GM12878 (cell line): ENCODE measurements around the gene COL8A2. TPM values are rescaled to one million over a fixed set of nuclear protein-coding genes. Genes with fewer than 3 reads are reported as not detected.

Experiments
- ATAC-seq: fragments of 200-7000 bp; cut with Tn5 transposase; 3 replicates; pipeline ENCODE4 v1.9.1; 2020; ENCODE audit warnings: mild to moderate bottlenecking, moderate library complexity
- BruUV-seq: library from RNA; stranded (reverse); fragments of 400-500 nt; replicated peaks from 2 replicates; lab custom pipeline; 2021; lab: Mats Ljungman, UMichigan
- CTCF ChIA-PET: fragments of 300-600 bp; sonication (Branson Sonifier 250); formaldehyde crosslinking; extraction: SDS; loops from one replicate; lab custom pipeline; 2021; ENCODE audit warnings: inconsistent platforms; lab: Yijun Ruan, JAX
- POLR2A ChIA-PET: fragments of 350-600 bp; formaldehyde crosslinking; extraction: SDS; loops from one replicate; lab custom pipeline; 2021; ENCODE audit warnings: inconsistent platforms; lab: Charles Lee
- RAD21 ChIA-PET: fragments of 300-600 bp; sonication (Branson Sonifier 250); formaldehyde crosslinking; loops from one replicate; lab custom pipeline; 2023; ENCODE audit warnings: antibody characterized with exemption; ENCODE audit not compliant: unreplicated experiment; lab: Charles Lee
- SMC1A ChIA-PET: fragments of 300-600 bp; sonication (Branson Sonifier 250); formaldehyde crosslinking; loops from one replicate; lab custom pipeline; 2023; ENCODE audit not compliant: unreplicated experiment, uncharacterized antibody; lab: Charles Lee
- DNase-seq: peaks from one replicate; pipeline ENCODE4 v3.0.0-alpha.2; 2011; ENCODE audit warnings: low read depth, low spot score
- FAIRE-seq: peaks from 3 replicates; lab custom pipeline; 2011; peaks lifted over from hg19 to GRCh38; lab: Jason Lieb, UNC
- H2AFZ ChIP-seq: 2 replicates; pipeline ENCODE4 v1.6.0; 2011; ENCODE audit warnings: low read depth, low read length, control low read depth; ENCODE audit not compliant: control insufficient read depth
- H3K27ac ChIP-seq: 2 replicates; pipeline ENCODE4 v1.5.1; 2011; ENCODE audit warnings: control low read depth; ENCODE audit not compliant: control insufficient read depth, insufficient read depth
- H3K27me3 ChIP-seq, 2 experiments: replicated peaks in 1 of 2; 2 replicates each; pipeline versions ENCODE4 v1.6.0 to v1.6.1; 2011; ENCODE audit warnings: low read length in 1 of 2; ENCODE audit not compliant: control insufficient read depth in 2 of 2, insufficient read depth in 2 of 2
- H3K36me3 ChIP-seq, 2 experiments: 2 replicates each; pipeline ENCODE4 v1.5.1; 2011; ENCODE audit warnings: low read length in 1 of 2; ENCODE audit not compliant: control insufficient read depth in 2 of 2, insufficient read depth in 2 of 2
- H3K4me1 ChIP-seq: 2 replicates; pipeline ENCODE4 v1.6.1; 2011; ENCODE audit warnings: mild to moderate bottlenecking, low read length, moderate library complexity, mixed read lengths; ENCODE audit not compliant: control insufficient read depth, insufficient read depth
- H3K4me2 ChIP-seq: 2 replicates; pipeline ENCODE4 v1.6.0; 2011; ENCODE audit warnings: control low read depth; ENCODE audit not compliant: control insufficient read depth, insufficient read depth
- H3K4me3 ChIP-seq: fragments of 200-600 bp; sonication (generic); 2 replicates; pipeline ENCODE4 v1.5.1; 2016
- H3K79me2 ChIP-seq: 2 replicates; pipeline ENCODE4 v1.6.0; 2011; ENCODE audit warnings: low read length; ENCODE audit not compliant: control insufficient read depth, insufficient read depth
- H3K9ac ChIP-seq: 2 replicates; pipeline ENCODE4 v1.8.0; 2011; ENCODE audit warnings: low read length, control low read depth, mixed read lengths; ENCODE audit not compliant: control insufficient read depth, insufficient read depth
- H3K9me3 ChIP-seq: replicated peaks from 3 replicates; pipeline ENCODE4 v1.5.1; 2011; ENCODE audit warnings: mild to moderate bottlenecking, low read length; ENCODE audit not compliant: control insufficient read depth, insufficient read depth
- H4K20me1 ChIP-seq: 2 replicates; pipeline ENCODE4 v1.6.0; 2011; ENCODE audit not compliant: control insufficient read depth, insufficient read depth
- BMI1 ChIP-seq: fragments of 450-650 bp; IDR thresholded peaks from 2 replicates; pipeline ENCODE4 v1.6.1; 2016; ENCODE audit warnings: mild to moderate bottlenecking, moderate library complexity, borderline replicate concordance
- CBX5 ChIP-seq: sonication (generic); IDR thresholded peaks from 2 replicates; pipeline ENCODE4 v1.6.1; 2016; ENCODE audit warnings: low read depth, moderate library complexity, mild to moderate bottlenecking, inconsistent platforms
- DPF2 ChIP-seq: fragments of 450-650 bp; IDR thresholded peaks from 2 replicates; pipeline ENCODE4 v1.6.1; 2017; ENCODE audit warnings: mild to moderate bottlenecking
- EED ChIP-seq: sonication (generic); IDR thresholded peaks from 2 replicates; pipeline ENCODE4 v1.6.1; 2016; ENCODE audit warnings: antibody characterized with exemption, low read depth
- EP300 ChIP-seq, 2 experiments: fragments of 150-350 bp in 1 of 2; IDR thresholded peaks; 2 replicates each; pipeline ENCODE4 v1.6.1; 2011 to 2012; ENCODE audit warnings: low read depth in 2 of 2, low read length in 2 of 2, borderline replicate concordance in 1 of 2, improper control_type of control experiment in 1 of 2, inconsistent platforms in 1 of 2; ENCODE audit not compliant: control insufficient read depth in 1 of 2
- FOXM1 ChIP-seq: IDR thresholded peaks from 2 replicates; pipeline ENCODE4 v1.6.1; 2012; ENCODE audit warnings: low read depth, mild to moderate bottlenecking, inconsistent platforms, low read length, moderate library complexity
- GATAD2B ChIP-seq: fragments of 450-650 bp; conservative IDR thresholded peaks from 2 replicates; pipeline ENCODE4 v1.6.1; 2017; ENCODE audit warnings: low read depth, mild to moderate bottlenecking, moderate library complexity
- HCFC1 ChIP-seq: fragments of 150-350 bp; IDR thresholded peaks from 2 replicates; pipeline ENCODE4 v1.6.1; 2014; ENCODE audit warnings: low read length
- IKZF1 ChIP-seq: fragments of 450-650 bp; conservative IDR thresholded peaks from 2 replicates; pipeline ENCODE4 v1.6.1; 2017; ENCODE audit warnings: antibody characterized with exemption, mild to moderate bottlenecking
- IKZF2 ChIP-seq, 2 experiments: fragments of 450-650 bp; IDR thresholded peaks; 2 replicates each; pipeline ENCODE4 v1.6.1; 2017; ENCODE audit warnings: mild to moderate bottlenecking in 2 of 2, moderate library complexity in 2 of 2
- NBN ChIP-seq: fragments of 450-650 bp; IDR thresholded peaks from 2 replicates; pipeline ENCODE4 v1.6.1; 2016
- NR2C2 ChIP-seq: IDR thresholded peaks from 2 replicates; pipeline ENCODE4 v1.6.1; 2011; ENCODE audit warnings: borderline replicate concordance, low read depth; ENCODE audit not compliant: control insufficient read depth, insufficient read length
- PAX5 ChIP-seq: IDR thresholded peaks from 2 replicates; pipeline ENCODE4 v1.6.1; 2011; ENCODE audit warnings: low read depth, low read length, borderline replicate concordance
- SPI1 ChIP-seq: IDR thresholded peaks from 2 replicates; pipeline ENCODE4 v1.6.1; 2011; ENCODE audit warnings: low read depth, mild to moderate bottlenecking, low read length, moderate library complexity, borderline replicate concordance; ENCODE audit not compliant: insufficient read depth
- SRF ChIP-seq, 2 experiments: IDR thresholded peaks; 2 replicates each; pipeline ENCODE4 v1.6.1; 2011; ENCODE audit warnings: low read depth in 2 of 2, low read length in 2 of 2, mild to moderate bottlenecking in 1 of 2, moderate library complexity in 1 of 2
- STAT1 ChIP-seq: fragments of 450-650 bp; conservative IDR thresholded peaks from 2 replicates; pipeline ENCODE4 v1.6.1; 2014; ENCODE audit warnings: antibody characterized with exemption, mild to moderate bottlenecking
- TCF12 ChIP-seq: IDR thresholded peaks from 2 replicates; pipeline ENCODE4 v1.6.1; 2011; ENCODE audit warnings: low read depth, mild to moderate bottlenecking, low read length
- ZNF217 ChIP-seq: fragments of 450-650 bp; IDR thresholded peaks from 2 replicates; pipeline ENCODE4 v1.6.1; 2017; ENCODE audit warnings: antibody characterized with exemption, mild to moderate bottlenecking
- WGBS: methylation state at CpG from one replicate; pipeline ENCODE4 v1.1.6; 2016; ENCODE audit warnings: low lambda C conversion rate; ENCODE audit not compliant: insufficient replicate concordance, insufficient coverage; ENCODE audit errors: missing lambda C conversion rate; 5-methylcytosine and 5-hydroxymethylcytosine counted together
- in situ Hi-C: fragments of 300-500 bp; cut with MboI; formaldehyde crosslinking; loops from 9 replicates; pipeline ENCODE4 v1.14.3; 2018; ENCODE audit warnings: mixed read lengths
- intact Hi-C: fragments of 100-400 bp; cut with micrococcal nuclease; formaldehyde crosslinking; loops from one replicate; pipeline ENCODE4 v1.14.2; 2022; ENCODE audit not compliant: unreplicated experiment
- polyA plus RNA-seq, 11 experiments: library from polyadenylated mRNA; depleted of rRNA in 4 of 11; unstranded in 6 of 11; stranded (reverse) in 5 of 11; fragments of >200 nt; fragmentation: Nextera tagmentation in 4 of 11; fragmentation: Illumina TruSeq in 1 of 11; extraction: Ambion mirVana in 4 of 11; extraction: Trizol in 1 of 11; gene quantifications; 1 replicate in 1 of 11; 2 replicates in 10 of 11; pipeline versions ENCODE4 v1.2.1 to v1.2.3, GENCODE V29; 2011 to 2016; ENCODE audit warnings: inconsistent platforms in 2 of 11, missing spikeins in 2 of 11, low read depth in 1 of 11
- total RNA-seq, 4 experiments: library from RNA; depleted of rRNA in 3 of 4; stranded (reverse); fragments of >200 nt in 3 of 4; fragmentation: Illumina TruSeq in 1 of 4; extraction: Trizol in 1 of 4; gene quantifications; 2 replicates each; pipeline versions ENCODE4 v1.2.1 to v1.2.3, GENCODE V29; 2013 to 2021
- TF ChIP-seq, protein P1 (sequence below): fragments of 450-650 bp; IDR thresholded peaks from 2 replicates; pipeline ENCODE4 v1.6.1; 2017; ENCODE audit warnings: low read depth, mild to moderate bottlenecking, moderate library complexity
- TF ChIP-seq, protein P2 (sequence below): fragments of 450-650 bp; IDR thresholded peaks from 2 replicates; pipeline ENCODE4 v1.6.1; 2017; ENCODE audit warnings: mild to moderate bottlenecking, low read depth, inconsistent platforms; ENCODE audit not compliant: poor library complexity, severe bottlenecking

The COL8A2 gene
- total and polyA plus RNA-seq, 10 of the 15 experiments (the other 5 are each of a cell fraction or from before 2014, with no cell fraction given) = 0.01 TPM; not detected in 9

DNA sequence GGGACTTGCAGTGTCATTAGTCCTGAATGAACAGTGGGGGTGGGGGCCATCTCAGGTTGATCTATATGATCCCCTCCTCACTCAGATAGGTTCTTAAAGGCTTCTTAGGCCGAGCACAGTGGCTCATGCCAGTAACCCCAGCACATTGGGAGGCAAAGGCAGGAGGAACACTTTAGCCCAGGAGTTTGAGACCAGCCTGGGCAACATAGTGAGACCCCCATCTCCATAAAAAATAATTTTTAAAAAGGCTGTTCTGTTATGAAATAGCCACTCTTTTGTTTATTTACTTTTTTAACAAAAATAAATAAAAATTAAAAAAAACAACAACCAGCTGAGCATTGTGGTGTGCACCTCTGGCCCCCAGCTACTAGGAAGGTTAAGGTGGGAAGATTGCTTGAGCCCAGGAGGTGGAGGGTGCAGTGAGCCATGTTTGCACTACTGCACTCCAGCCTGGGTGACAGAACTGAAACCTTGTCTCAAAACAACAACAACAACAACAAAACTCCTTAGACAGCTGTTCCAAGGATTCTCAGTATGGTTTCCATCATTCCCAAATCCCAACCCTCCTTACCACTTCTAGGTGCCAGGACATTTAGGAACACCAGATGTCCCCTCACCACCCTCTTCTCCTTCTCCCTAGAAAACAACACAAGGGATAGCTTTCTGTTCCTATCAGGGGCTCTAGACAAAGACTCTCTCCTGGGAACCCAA, 26.3 kb upstream of the COL8A2 start:
- CTCF ChIA-PET = interaction anchor here (0.8 to 10.2 kb wide), 9 partner anchors 11 to 268 kb away, joined by 3 to 262 read pairs (median 18); no protein-coding TSS in a partner anchor
- FAIRE-seq (no peak), ATAC-seq (no peak), DNase-seq (no peak)
- Histone ChIP-seq H2AFZ (peak overlapping the region; percentile 64), H3K79me2 (peaks cover 30% of the 10 kb centered on the region), H3K4me3 (peak overlapping the region; percentile 42; the same call in 1 of the 2 replicates), H3K4me1 (peaks cover 31% of the 10 kb centered on the region), H3K27ac (peak overlapping the region; percentile 77), H3K9me3 (no peaks in the 10 kb centered on the region), H3K36me3 (no peaks in the 10 kb centered on the region), H4K20me1 (no peaks in the 10 kb centered on the region), H3K27me3 (no peaks in the 10 kb centered on the region), H3K9ac (peak overlapping the region; percentile 58; the same call in 1 of the 2 replicates), H3K4me2 (peak overlapping the region; percentile 65)
- no TSS peak for BruUV-seq
- POLR2A ChIA-PET = interaction anchor here (0.6 to 4.0 kb wide), 6 partner anchors 10 to 234 kb away, joined by 3 to 86 read pairs (median 14); partner anchors contain the start of genes STK40 and THRAP3
- WGBS = 0% methylated on average over 1 of the region's 1 CpG
- intact Hi-C loops = loop anchor here (10.0 kb wide), 1 partner anchor 234 kb away; the partner anchor contains the start of gene STK40
- SMC1A ChIA-PET = interaction anchor here (0.8 to 5.9 kb wide), 9 partner anchors 11 to 271 kb away, joined by 3 to 135 read pairs (median 8); partner anchors contain the start of gene THRAP3
- in situ Hi-C loops = loop anchor here (5.0 kb wide), 1 partner anchor 136 kb away; no protein-coding TSS in a partner anchor
- RAD21 ChIA-PET = interaction anchor here (1.0 to 5.5 kb wide), 5 partner anchors 10 to 265 kb away, joined by 3 to 147 read pairs (median 62); partner anchors contain the start of gene THRAP3
- TF ChIP-seq BMI1 (no peak), NR2C2 (no peak), FOXM1 (no peak), SRF (IDR thresholded peaks at IDR 0.05; ENCODE audit: low read depth in 2 of 2, low read length in 2 of 2) (no peak), EP300 (IDR thresholded peaks at IDR 0.05; ENCODE audit: borderline replicate concordance in 1 of 2, control insufficient read depth in 1 of 2, low read depth in 2 of 2, low read length in 2 of 2) (0 out of 4 replicates have a peak, but pooled peaks of 1 of the 2 experiments have one; percentile 7), IKZF1 (peak; percentile 66; the same call in 1 of the 2 replicates), HCFC1 (no peak), TCF12 (no peak), IKZF2 (IDR thresholded peaks at IDR 0.05) (peak in 1 of 2 experiments; percentile 59; a peak in 2 of 4 replicates), CBX5 (no peak), ZNF217 (no peak), DPF2 (peak; percentile 35; the same call in 1 of the 2 replicates), NBN (no peak), PAX5 (no peak), GATAD2B (no peak), STAT1 (no peak), SPI1 (no peak), EED (no peak)
- TF ChIP-seq, protein P1, sequence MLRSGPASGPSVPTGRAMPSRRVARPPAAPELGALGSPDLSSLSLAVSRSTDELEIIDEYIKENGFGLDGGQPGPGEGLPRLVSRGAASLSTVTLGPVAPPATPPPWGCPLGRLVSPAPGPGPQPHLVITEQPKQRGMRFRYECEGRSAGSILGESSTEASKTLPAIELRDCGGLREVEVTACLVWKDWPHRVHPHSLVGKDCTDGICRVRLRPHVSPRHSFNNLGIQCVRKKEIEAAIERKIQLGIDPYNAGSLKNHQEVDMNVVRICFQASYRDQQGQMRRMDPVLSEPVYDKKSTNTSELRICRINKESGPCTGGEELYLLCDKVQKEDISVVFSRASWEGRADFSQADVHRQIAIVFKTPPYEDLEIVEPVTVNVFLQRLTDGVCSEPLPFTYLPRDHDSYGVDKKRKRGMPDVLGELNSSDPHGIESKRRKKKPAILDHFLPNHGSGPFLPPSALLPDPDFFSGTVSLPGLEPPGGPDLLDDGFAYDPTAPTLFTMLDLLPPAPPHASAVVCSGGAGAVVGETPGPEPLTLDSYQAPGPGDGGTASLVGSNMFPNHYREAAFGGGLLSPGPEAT = no peak
- TF ChIP-seq, protein P2, sequence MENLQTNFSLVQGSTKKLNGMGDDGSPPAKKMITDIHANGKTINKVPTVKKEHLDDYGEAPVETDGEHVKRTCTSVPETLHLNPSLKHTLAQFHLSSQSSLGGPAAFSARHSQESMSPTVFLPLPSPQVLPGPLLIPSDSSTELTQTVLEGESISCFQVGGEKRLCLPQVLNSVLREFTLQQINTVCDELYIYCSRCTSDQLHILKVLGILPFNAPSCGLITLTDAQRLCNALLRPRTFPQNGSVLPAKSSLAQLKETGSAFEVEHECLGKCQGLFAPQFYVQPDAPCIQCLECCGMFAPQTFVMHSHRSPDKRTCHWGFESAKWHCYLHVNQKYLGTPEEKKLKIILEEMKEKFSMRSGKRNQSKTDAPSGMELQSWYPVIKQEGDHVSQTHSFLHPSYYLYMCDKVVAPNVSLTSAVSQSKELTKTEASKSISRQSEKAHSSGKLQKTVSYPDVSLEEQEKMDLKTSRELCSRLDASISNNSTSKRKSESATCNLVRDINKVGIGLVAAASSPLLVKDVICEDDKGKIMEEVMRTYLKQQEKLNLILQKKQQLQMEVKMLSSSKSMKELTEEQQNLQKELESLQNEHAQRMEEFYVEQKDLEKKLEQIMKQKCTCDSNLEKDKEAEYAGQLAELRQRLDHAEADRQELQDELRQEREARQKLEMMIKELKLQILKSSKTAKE = no peak
